Measurements from ENCODE around the gene SLC9A3. TPM values are rescaled to one million over a fixed set of nuclear protein-coding genes. Genes with fewer than 3 reads are reported as not detected.

The SLC9A3 gene
- total and polyA plus RNA-seq, 2 of the 13 experiments (the other 11 are each of a cell fraction or from before 2014, with no cell fraction given) = 1.5 to 1.8 TPM

GRCh38 chr5:481347-481746 lies 42.9 kb downstream of the SLC9A3 start:
- Histone ChIP-seq H3K4me1 (ENCODE audit: insufficient read depth, low read length) (no peaks in the 10 kb centered on the region), H3K9me3 (ENCODE audit: low read length) (no peaks in the 10 kb centered on the region), H3K4me2 (ENCODE audit: low read depth, low read length) (no peak overlapping the region), H3K27me3 (ENCODE audit: control insufficient read depth in 1 of 2, insufficient read depth in 2 of 2, low read length in 2 of 2) (peaks cover 20 to 90% of the 10 kb centered on the region in 2 experiments; a peak in 4 of 5 replicates), H3K79me2 (ENCODE audit: insufficient read depth, low read length) (no peaks in the 10 kb centered on the region), H2AFZ (ENCODE audit: low read length) (no peak overlapping the region), H3K36me3 (replicated peaks in 1 of 2; ENCODE audit: control insufficient read depth in 1 of 2, insufficient read depth in 2 of 2, low read length in 2 of 2) (no peaks in the 10 kb centered on the region), H4K20me1 (ENCODE audit: insufficient read depth, low read length) (no peaks in the 10 kb centered on the region), H3K9ac (ENCODE audit: insufficient read depth, low read depth, low read length) (no peak overlapping the region), H3K4me3 (replicated peaks in 1 of 3; ENCODE audit: insufficient read depth in 1 of 3, low read depth in 2 of 3, low read length in 3 of 3) (no peak overlapping the region), H3K27ac (ENCODE audit: extremely low read length, insufficient read depth, low read length) (no peak overlapping the region)
- CTCF ChIA-PET (ENCODE audit: low intra/inter-chr PET ratio, low total read pairs) = no interaction called here
- BruUV-seq (replicated peaks) = no TSS peak
- intact Hi-C loops (cut with micrococcal nuclease; ENCODE audit: unreplicated experiment) = no loop called here
- in situ Hi-C loops (cut with HindIII; ENCODE audit: extremely low pct_ligation_motif_present, low pct_unique_long_range_greater_than_20kb) = no loop called here
- ATAC-seq = no peak
- no peak for FAIRE-seq
- no peak for DNase-seq (ENCODE audit: low spot score)
- WGBS (ENCODE audit: low lambda C conversion rate) = 49% methylated on average over 12 of the region's 23 CpGs
- TF ChIP-seq MYC (CRISPR knock-in tag; IDR thresholded peaks at IDR 0.05; ENCODE audit: borderline replicate concordance) (no peak), EZH2 (conservative IDR thresholded peaks at IDR 0.05; ENCODE audit: low read depth, low read length) (peak; percentile 9; the same call in 1 of the 2 replicates)
- POLR2A ChIA-PET = no interaction called here

DNA sequence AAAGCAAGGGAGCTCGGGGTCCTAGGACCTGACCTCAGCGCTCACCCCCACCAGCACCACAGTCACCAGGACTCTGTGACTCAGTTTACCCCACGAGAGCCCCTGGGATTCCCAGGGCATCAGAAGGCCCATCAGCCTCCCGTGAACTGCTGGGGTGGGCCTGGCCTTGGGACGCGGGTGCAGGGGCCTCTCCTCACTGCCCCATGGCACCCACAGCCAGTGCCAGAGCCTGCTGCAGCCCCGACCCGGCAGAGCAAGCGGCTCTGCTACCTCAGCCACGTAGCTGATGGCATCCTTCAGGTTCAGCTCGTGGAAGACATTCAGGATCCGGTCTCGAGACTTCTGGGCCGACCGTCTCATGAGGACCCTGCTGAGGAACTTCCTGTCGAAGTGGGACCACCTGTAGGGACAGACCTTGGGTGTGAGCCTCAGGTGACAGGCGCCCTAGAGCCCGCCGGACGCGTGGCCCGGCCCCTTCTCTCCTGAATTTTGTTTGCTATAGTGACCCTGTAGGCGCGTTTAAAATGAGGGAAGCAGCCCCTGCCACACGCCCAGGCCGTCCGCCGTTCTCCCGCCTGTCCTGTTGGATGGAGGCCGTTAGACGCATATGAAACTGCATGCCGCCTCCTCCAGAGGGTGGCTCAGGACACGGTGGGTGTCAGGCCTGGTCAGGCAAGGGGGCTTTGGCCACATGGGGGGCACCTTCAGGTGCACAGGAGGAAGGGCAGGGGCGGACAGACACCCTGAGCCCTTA lies 44.5 kb downstream of the SLC9A3 start:
- Histone ChIP-seq H3K9ac (ENCODE audit: insufficient read depth, low read depth, low read length) (no peak overlapping the region), H3K4me2 (ENCODE audit: low read depth, low read length) (no peak overlapping the region)
- no peak for FAIRE-seq

More for the DNA sequence above, 44.5 kb downstream of the SLC9A3 start:
- Histone ChIP-seq H4K20me1 (ENCODE audit: insufficient read depth, low read length) (no peaks in the 10 kb centered on the region), H3K4me3 (replicated peaks in 1 of 3; ENCODE audit: insufficient read depth in 1 of 3, low read depth in 2 of 3, low read length in 3 of 3) (no peak overlapping the region), H2AFZ (ENCODE audit: low read length) (no peak overlapping the region), H3K4me1 (ENCODE audit: insufficient read depth, low read length) (peaks cover 12% of the 10 kb centered on the region), H3K36me3 (replicated peaks in 1 of 2; ENCODE audit: control insufficient read depth in 1 of 2, insufficient read depth in 2 of 2, low read length in 2 of 2) (no peaks in the 10 kb centered on the region; a peak in 1 of 5 replicates), H3K27me3 (ENCODE audit: control insufficient read depth in 1 of 2, insufficient read depth in 2 of 2, low read length in 2 of 2) (peaks cover 21 to 92% of the 10 kb centered on the region in 2 experiments), H3K9me3 (ENCODE audit: low read length) (no peaks in the 10 kb centered on the region), H3K27ac (ENCODE audit: extremely low read length, insufficient read depth, low read length) (no peak overlapping the region), H3K79me2 (ENCODE audit: insufficient read depth, low read length) (no peaks in the 10 kb centered on the region)
- in situ Hi-C loops (cut with HindIII; ENCODE audit: extremely low pct_ligation_motif_present, low pct_unique_long_range_greater_than_20kb) = no loop called here
- POLR2A ChIA-PET = no interaction called here
- TF ChIP-seq HMGA1 (CRISPR knock-in tag; conservative IDR thresholded peaks at IDR 0.05) = no peak
- TF ChIP-seq AKAP8 (CRISPR knock-in tag; IDR thresholded peaks at IDR 0.05) = 0 out of 2 replicates have a peak, but pooled peaks have one; percentile 5
- TF ChIP-seq EZH2 (conservative IDR thresholded peaks at IDR 0.05; ENCODE audit: low read depth, low read length) = peak; percentile 26; the same call in 1 of the 2 replicates
- intact Hi-C loops (cut with micrococcal nuclease; ENCODE audit: unreplicated experiment) = no loop called here
- DNase-seq (ENCODE audit: low spot score) (no peak), ATAC-seq (no peak)
- 29% methylated on average over 7 of the region's 34 CpGs for whole genome bisulfite sequencing (ENCODE audit: low lambda C conversion rate)
- no TSS peak for BruUV-seq (replicated peaks)
- CTCF ChIA-PET (ENCODE audit: low intra/inter-chr PET ratio, low total read pairs) = no interaction called here

All from HepG2 (cell line).